ENCODE results near the gene DBNDD2.

DBNDD2 gene

DNA sequence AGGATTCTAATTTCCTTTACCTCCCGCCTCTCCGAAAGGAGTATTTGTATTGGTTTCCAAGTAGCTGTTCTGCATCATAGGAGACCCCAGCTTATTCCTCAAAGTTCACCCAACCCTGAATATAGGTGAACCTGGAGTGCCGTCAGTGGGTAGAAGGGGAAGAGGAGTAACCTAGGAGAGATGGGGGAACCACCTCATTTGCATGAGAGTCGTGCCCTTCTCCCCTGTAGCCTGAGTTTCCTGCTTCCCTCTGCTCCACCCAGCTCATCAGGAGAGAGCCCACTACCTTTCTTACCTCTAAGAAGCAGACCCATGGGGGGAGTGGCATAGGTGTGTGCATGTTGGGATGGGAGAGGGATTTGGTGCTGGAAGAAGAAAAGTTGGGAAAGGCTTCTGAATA is 44.1 kb downstream of the DBNDD2 start:
- DNase-seq (ENCODE audit: low read depth), result no peak

DNA sequence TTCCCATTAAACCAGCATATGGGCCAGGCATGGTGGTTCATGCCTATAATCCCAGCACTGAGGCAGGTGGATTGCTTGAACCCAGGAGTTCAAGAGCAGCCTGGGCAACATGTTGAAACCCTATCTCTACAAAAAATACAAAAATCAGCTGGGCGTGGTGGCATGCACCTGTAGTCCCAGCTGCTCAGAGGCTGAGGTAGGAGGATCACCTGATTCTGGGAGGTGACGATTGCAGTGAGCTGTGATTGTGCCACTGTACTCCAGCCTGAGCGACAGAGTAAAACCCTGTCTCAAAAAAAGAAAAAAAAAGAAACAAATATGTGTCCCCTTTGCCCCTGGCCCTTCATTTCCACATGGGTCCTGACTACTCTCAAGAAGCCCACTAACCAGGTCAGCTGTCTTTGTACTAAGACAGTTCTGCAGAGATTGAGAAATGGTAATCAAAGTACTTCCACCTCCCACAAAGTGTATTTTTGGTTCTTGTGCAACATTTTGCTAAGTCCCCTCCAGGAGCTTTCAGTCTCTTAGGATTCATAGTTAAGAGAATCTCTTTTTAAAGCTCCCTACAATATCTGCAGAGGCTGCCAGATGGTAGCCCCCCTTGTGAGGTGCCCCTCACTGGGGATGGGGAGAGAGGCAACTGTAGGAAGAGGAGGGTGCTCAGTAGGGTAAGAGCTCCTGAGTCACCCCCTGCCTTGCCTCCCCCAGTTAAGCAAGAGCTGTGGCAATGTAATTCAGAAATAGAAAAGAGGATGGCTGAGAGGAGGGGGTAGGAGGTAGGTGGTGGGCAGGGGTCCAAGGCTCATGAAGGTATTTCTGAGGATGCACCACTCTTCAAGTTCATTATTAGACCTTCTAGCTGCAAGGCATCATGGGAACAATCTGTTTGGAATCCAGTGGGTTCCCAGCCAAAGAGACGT is 44.9 kb downstream of the DBNDD2 start:
- no peak for DNase-seq (ENCODE audit: low read depth)

DNA sequence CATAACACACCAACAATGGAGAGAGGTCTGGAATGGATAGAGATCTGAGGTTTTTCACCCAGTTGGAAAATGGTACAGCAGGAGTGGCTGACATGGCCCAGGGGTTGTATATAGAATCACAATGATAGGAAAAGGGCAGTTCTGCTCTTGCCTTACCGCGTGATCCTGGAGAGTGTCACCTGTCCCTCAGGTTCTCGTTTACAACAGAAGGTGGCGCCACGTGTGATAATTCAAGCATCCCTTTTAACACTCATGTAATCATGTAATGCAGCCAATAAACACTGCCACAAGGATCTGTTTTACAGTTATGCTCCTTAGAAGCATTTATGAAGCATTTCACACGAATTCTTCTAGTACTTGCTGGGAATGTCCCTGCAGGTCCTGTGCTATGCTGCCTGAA is 48.5 kb downstream of the DBNDD2 start:
- no peak for DNase-seq (ENCODE audit: low read depth)

DNA sequence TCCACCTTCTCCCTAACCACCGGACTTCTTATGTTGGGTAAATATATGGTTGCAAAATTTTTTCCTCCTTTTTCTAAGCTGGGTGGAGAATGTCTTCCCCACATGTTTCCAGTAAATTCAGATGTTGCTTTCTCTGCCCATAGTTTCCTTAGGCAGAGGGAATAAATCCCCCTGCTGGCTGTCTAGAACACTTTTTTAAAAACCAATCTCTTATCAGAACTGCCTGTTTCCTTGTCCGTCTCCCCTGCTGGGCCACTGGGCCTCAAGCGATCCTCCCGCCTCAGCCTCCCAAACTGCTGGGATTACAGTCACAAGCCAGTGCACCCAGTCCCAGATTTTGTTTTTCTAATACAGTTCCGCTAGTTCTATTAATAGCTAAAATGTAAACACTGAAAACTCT is 51.5 kb downstream of the DBNDD2 start:
- DNase-seq (ENCODE audit: low read depth), result no peak
